DOHH2 (cell line): Measurements from ENCODE around the gene SNAPC2.

ENCODE experiments used
- H3F3A ChIP-seq: fragments of 200-600 bp; sonication (generic), shearing (Covaris generic); 2 replicates; pipeline ENCODE4 v1.6.0; 2016; ENCODE audit warnings: antibody characterized with exemption, mild to moderate bottlenecking; ENCODE audit not compliant: control insufficient read depth, insufficient read depth
- H3K27ac ChIP-seq: fragments of 200-600 bp; sonication (generic); 2 replicates; pipeline ENCODE4 v1.5.1; 2014; ENCODE audit warnings: low read depth, mild to moderate bottlenecking, low read length, moderate library complexity
- H3K27me3 ChIP-seq: fragments of 200-600 bp; sonication (generic); 2 replicates; pipeline ENCODE4 v1.6.1; 2014; ENCODE audit warnings: mild to moderate bottlenecking, low read length, mixed read lengths; ENCODE audit not compliant: control insufficient read depth
- H3K36me3 ChIP-seq: fragments of 200-600 bp; sonication (generic); 2 replicates; pipeline ENCODE4 v1.6.1; 2014; ENCODE audit warnings: mild to moderate bottlenecking, low read length, moderate library complexity, mixed read lengths; ENCODE audit not compliant: control insufficient read depth
- H3K4me1 ChIP-seq: fragments of 200-600 bp; sonication (generic); 2 replicates; pipeline ENCODE4 v1.6.1; 2014; ENCODE audit warnings: mild to moderate bottlenecking, low read length, mixed read lengths; ENCODE audit not compliant: control insufficient read depth
- H3K4me2 ChIP-seq: fragments of 200-600 bp; sonication (generic); 2 replicates; pipeline ENCODE4 v1.6.0; 2014; ENCODE audit warnings: mild to moderate bottlenecking, low read length, moderate library complexity
- H3K4me3 ChIP-seq: fragments of 200-600 bp; sonication (generic); 2 replicates; pipeline ENCODE4 v1.5.1; 2014; ENCODE audit warnings: mild to moderate bottlenecking, low read length, mixed read lengths
- H3K79me2 ChIP-seq: fragments of 200-600 bp; sonication (generic); 2 replicates; pipeline ENCODE4 v1.6.1; 2014; ENCODE audit warnings: mild to moderate bottlenecking, low read length, mixed read lengths; ENCODE audit not compliant: control insufficient read depth
- H3K9me2 ChIP-seq: fragments of 200-600 bp; sonication (generic); replicated peaks from 2 replicates; pipeline ENCODE4 v1.6.1; 2014; ENCODE audit warnings: mild to moderate bottlenecking, low read length, mixed read lengths; ENCODE audit not compliant: control insufficient read depth
- H3K9me3 ChIP-seq: fragments of 200-600 bp; sonication (generic); 2 replicates; pipeline ENCODE4 v1.6.1; 2014; ENCODE audit warnings: antibody characterized with exemption, low read length, mixed read lengths; ENCODE audit not compliant: control insufficient read depth, insufficient read depth
- H4K20me1 ChIP-seq: fragments of 200-600 bp; sonication (generic); 2 replicates; pipeline ENCODE4 v1.6.0; 2014; ENCODE audit warnings: low read depth, mild to moderate bottlenecking, antibody characterized with exemption, low read length, moderate library complexity; ENCODE audit not compliant: control insufficient read depth, insufficient read depth
- EZH2phosphoT487 ChIP-seq: fragments of 200-600 bp; sonication (generic); IDR thresholded peaks from 2 replicates; pipeline ENCODE4 v1.6.1; 2017; ENCODE audit warnings: borderline replicate concordance, mild to moderate bottlenecking, antibody characterized with exemption, low read length, moderate library complexity, mixed read lengths
- TF ChIP-seq, protein P1 (sequence below): fragments of 200-600 bp; sonication (generic); IDR thresholded peaks from one replicate; pipeline ENCODE4 v1.5.1; 2014; ENCODE audit warnings: antibody characterized with exemption, mild to moderate bottlenecking, low read depth, low read length; ENCODE audit not compliant: poor library complexity, severe bottlenecking

The SNAPC2 gene

DNA sequence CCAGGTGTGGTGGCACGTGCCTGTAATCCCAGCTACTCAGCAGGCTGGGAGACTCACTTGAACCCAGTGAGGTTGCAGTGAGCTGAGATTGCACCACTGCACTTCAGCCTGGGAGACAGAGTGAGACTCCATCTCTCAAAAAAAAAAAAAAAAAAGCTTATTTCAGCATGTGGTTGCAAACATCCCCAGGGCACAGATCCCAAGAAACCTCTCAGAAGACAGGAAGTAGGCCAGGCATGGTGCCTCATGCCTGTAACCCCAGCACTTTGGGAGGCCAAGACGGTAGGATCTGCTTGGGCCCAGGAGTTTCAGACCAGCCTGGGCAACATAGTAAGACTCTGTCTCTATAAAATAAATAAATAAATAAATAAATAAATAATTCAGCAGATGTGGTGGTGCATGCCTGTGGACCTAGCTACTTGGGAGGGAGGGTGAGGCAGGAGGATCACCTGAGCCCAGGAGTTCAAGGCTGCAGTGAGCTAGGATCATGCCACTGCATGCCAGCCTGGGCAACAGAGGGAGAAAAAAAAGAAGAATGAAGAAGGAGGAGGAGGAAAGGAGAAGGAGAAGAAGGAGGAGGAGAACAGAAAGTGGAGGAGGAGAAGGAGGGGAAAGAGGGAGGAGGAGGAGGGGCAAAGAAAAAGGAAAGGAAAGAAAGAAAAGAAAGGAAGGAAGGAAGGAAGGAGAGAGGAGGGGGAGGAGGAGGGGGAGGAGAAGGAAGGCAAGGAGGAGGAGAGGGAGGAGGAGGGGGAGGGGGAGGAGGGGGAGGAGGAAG is 36.2 kb upstream of the SNAPC2 start:
- Histone ChIP-seq H3K4me3 (no peak overlapping the region), H4K20me1 (no peaks in the 10 kb centered on the region), H3K4me1 (no peaks in the 10 kb centered on the region), H3K9me3 (no peaks in the 10 kb centered on the region), H3K27ac (no peak overlapping the region), H3F3A (no peaks in the 10 kb centered on the region), H3K9me2 (no peaks in the 10 kb centered on the region), H3K79me2 (no peaks in the 10 kb centered on the region), H3K36me3 (no peaks in the 10 kb centered on the region), H3K4me2 (no peak overlapping the region), H3K27me3 (peaks cover 12% of the 10 kb centered on the region)
- no peak for TF ChIP-seq EZH2phosphoT487
- TF ChIP-seq, protein P1, sequence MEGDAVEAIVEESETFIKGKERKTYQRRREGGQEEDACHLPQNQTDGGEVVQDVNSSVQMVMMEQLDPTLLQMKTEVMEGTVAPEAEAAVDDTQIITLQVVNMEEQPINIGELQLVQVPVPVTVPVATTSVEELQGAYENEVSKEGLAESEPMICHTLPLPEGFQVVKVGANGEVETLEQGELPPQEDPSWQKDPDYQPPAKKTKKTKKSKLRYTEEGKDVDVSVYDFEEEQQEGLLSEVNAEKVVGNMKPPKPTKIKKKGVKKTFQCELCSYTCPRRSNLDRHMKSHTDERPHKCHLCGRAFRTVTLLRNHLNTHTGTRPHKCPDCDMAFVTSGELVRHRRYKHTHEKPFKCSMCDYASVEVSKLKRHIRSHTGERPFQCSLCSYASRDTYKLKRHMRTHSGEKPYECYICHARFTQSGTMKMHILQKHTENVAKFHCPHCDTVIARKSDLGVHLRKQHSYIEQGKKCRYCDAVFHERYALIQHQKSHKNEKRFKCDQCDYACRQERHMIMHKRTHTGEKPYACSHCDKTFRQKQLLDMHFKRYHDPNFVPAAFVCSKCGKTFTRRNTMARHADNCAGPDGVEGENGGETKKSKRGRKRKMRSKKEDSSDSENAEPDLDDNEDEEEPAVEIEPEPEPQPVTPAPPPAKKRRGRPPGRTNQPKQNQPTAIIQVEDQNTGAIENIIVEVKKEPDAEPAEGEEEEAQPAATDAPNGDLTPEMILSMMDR, result no peak

DNA sequence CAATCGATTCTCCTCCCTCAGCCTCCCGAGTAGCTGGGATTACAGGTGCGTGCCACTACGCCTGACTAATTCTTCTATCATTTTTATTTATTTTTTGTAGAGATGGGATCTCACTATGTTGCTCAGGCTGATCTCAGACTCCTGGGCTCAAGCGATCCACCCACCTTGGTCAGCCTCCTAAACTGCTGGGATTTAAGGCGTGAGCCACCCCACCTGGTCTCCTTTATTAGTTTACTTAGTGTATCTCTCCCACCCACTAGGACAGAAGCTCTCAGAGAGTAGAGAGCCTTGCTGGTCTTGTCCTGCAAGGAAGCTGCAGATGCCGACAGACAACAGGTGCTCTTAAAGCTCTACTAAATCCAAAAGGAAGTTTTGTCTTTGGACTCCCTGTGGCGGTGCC is 34.3 kb upstream of the SNAPC2 start:
- TF ChIP-seq, protein P1, result no peak
- no peak for TF ChIP-seq EZH2phosphoT487
- Histone ChIP-seq H3K4me1 (no peaks in the 10 kb centered on the region), H3K79me2 (no peaks in the 10 kb centered on the region), H3K4me2 (no peak overlapping the region), H3F3A (no peaks in the 10 kb centered on the region), H3K36me3 (no peaks in the 10 kb centered on the region), H4K20me1 (no peaks in the 10 kb centered on the region), H3K4me3 (no peak overlapping the region), H3K9me2 (no peaks in the 10 kb centered on the region), H3K27me3 (peaks cover 13% of the 10 kb centered on the region), H3K27ac (no peak overlapping the region), H3K9me3 (no peaks in the 10 kb centered on the region)

DNA sequence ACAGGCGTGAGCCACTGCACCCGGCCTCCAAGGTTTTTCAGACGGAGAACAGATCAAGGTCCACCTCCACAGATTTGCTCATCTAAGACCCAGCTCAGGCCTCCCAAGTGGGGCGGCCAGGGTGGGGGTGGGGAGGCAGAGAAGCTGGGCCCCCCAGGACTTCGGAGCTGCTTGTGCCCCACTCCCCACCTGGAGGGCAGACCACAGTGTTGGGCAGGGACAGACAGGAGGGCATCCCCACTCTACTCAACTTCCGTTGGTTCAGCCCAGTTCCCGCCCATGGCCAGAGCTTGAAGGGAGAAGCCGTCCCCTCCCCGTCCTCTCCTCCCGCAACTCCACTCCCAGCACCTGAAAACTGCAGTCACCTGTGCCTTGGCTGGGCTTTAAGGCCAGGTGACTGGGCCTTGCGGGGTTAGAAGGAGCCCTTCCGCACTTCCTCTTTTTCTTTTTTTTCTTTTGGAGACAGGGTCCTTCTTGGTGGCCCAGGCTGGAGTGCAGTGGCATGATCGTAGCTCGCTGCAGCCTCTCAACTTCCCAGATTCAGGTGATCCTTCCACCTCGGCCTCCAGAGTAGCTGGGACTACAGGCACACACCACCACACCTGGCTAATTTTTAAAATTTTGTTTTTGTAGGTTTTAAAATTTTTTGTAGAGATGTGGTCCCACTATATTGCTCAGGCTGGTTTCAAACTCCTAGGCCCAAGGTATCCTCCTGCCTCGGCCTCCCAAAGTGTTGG is 32.6 kb upstream of the SNAPC2 start:
- H3K36me3 ChIP-seq, result no peaks in the 10 kb centered on the region
- H3K4me3 ChIP-seq, result no peak overlapping the region
- no peak overlapping the region for H3K27ac ChIP-seq
- no peak overlapping the region for H3K4me2 ChIP-seq
- no peaks in the 10 kb centered on the region for H3K79me2 ChIP-seq
- no peaks in the 10 kb centered on the region for H3K9me3 ChIP-seq
- H3K9me2 ChIP-seq, result no peaks in the 10 kb centered on the region
- peaks cover 13% of the 10 kb centered on the region for H3K27me3 ChIP-seq
- no peaks in the 10 kb centered on the region for H3F3A ChIP-seq
- no peaks in the 10 kb centered on the region for H3K4me1 ChIP-seq
- no peak for TF ChIP-seq EZH2phosphoT487
- TF ChIP-seq, protein P1, result no peak
- no peaks in the 10 kb centered on the region for H4K20me1 ChIP-seq
